ENCODE results near the gene SMIM36. TPM values are rescaled to one million over a fixed set of nuclear protein-coding genes. Genes with fewer than 3 reads are reported as not detected.

SMIM36 gene
- total RNA-seq, 1 donor from 2014 or later: not detected

DNA sequence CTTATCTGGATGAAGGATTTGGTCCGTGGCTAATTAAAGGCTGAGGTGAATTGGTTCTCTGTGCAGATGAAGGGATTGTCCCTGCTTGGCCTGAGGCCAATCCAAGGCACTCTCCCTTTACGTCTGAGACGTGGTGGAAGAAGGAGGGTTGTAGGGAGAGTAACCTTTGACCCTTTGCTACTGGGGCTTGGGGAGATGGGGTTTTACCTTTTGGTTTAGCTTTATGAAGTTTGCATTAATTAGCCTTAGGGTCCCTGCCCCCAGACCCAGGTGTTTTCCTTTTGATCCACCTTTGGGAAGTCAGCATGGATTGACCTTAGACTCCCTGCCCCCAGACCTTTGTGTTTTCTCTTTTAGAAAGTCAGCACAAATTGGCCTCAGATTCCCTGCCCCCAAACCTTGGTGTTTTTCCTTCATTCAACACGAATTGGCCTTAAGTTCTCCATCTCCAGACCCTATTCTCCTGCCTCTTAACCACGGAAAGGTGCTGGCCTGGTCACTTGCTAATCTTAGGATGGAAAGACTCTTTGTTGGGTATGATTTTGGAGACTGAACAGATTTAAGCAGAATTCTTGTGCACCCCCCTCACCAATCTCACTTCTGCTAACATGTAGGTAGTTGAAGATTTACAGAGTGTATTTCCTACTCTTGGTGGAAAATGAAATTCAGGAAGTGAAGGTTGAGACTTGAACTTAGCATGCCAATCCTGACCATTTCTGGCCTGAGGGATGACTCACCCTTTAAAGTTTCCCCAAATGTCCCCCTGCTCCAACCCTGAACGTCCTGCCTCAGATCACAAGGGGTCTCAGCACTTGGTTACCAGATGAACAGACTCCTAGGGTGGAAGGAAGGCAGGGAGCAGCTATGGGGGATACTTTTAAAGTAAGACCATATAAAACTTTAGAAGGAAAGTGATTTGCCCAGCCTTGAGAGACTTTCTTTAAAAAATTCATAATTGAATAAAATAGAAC lies 66.5 kb downstream of the SMIM36 start:
- peaks cover 34% of the 10 kb centered on the region for H3K4me1 Mint-ChIP-seq (ENCODE audit: unreplicated experiment)
- TF ChIP-seq CTCF (conservative IDR thresholded peaks at IDR 0.05): no peak

DNA sequence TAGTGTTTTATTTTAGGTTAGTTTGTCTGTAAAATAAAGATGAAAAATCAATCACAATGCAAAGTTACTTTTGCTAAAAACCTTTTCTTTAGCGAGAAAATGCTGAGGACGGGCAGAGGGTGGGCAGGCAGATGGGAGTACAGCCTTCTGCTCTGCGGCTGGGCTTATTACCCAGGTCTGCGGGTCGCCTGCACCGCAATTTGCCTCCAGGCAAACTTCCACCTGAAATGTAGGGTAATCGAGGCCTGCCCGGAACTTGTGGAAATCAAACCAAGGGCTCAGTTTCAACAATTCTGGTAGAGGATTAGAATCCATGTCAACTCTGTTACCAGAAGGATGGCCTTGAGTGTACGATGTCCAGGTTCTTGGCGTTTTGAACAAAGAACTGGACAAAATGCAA lies 67.3 kb downstream of the SMIM36 start:
- H3K27ac Mint-ChIP-seq: no peak overlapping the region

More for the DNA sequence above, 66.5 kb downstream of the SMIM36 start:
- no peaks in the 10 kb centered on the region for H3K9me3 Mint-ChIP-seq
- no peaks in the 10 kb centered on the region for H3K36me3 Mint-ChIP-seq
- peaks cover 5% of the 10 kb centered on the region for H3K27me3 Mint-ChIP-seq
- peak overlapping the region; percentile 36 for H3K4me3 Mint-ChIP-seq
- H3K27ac Mint-ChIP-seq: peak overlapping the region; percentile 21
- no peak for DNase-seq (ENCODE audit: extremely low spot score, unreplicated experiment)

GRCh38 chr17:55442953-55443683 lies 68.1 kb downstream of the SMIM36 start:
- no peak for DNase-seq (ENCODE audit: extremely low spot score, unreplicated experiment)
- Mint-ChIP-seq H3K27me3 (peaks cover 5% of the 10 kb centered on the region), H3K4me3 (no peak overlapping the region), H3K4me1 (ENCODE audit: unreplicated experiment) (peaks cover 28% of the 10 kb centered on the region), H3K36me3 (no peaks in the 10 kb centered on the region), H3K27ac (no peak overlapping the region), H3K9me3 (no peaks in the 10 kb centered on the region)
- no peak for TF ChIP-seq CTCF (conservative IDR thresholded peaks at IDR 0.05)

More for the DNA sequence above, 67.3 kb downstream of the SMIM36 start:
- Mint-ChIP-seq H3K36me3 (no peaks in the 10 kb centered on the region), H3K4me1 (ENCODE audit: unreplicated experiment) (peaks cover 33% of the 10 kb centered on the region), H3K27me3 (peaks cover 5% of the 10 kb centered on the region), H3K9me3 (no peaks in the 10 kb centered on the region), H3K4me3 (no peak overlapping the region)
- DNase-seq (ENCODE audit: extremely low spot score, unreplicated experiment): no peak
- no peak for TF ChIP-seq CTCF (conservative IDR thresholded peaks at IDR 0.05)

DNA sequence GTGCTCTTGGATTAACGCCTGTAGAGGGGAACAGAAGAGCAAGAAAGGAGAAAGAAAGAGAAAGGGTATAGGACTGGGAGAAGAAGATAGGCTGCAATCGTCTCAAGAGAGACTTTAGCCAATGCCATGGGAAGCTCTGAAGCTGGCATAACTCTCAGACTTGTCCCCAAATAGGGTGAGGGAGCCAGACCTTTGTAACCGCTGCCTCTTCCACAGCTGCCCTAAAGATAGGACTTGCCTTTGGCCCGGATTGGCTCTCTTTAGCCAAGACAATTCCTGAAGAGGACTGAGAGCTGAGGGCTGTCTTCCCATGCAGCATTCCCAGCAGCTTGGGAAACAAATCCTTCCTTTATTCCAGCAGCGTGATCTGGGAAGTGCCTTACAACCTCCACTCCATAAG lies 68.8 kb downstream of the SMIM36 start:
- H3K4me3 Mint-ChIP-seq: no peak overlapping the region
- DNase-seq (ENCODE audit: extremely low spot score, unreplicated experiment): no peak
- H3K4me1 Mint-ChIP-seq (ENCODE audit: unreplicated experiment): peaks cover 32% of the 10 kb centered on the region
- no peak for TF ChIP-seq CTCF (conservative IDR thresholded peaks at IDR 0.05)
- H3K27ac Mint-ChIP-seq: no peak overlapping the region
- H3K27me3 Mint-ChIP-seq: peaks cover 5% of the 10 kb centered on the region
- no peaks in the 10 kb centered on the region for H3K9me3 Mint-ChIP-seq
- H3K36me3 Mint-ChIP-seq: no peaks in the 10 kb centered on the region

GRCh38 chr17:55441544-55441943 lies 69.7 kb downstream of the SMIM36 start:
- DNase-seq (ENCODE audit: extremely low spot score, unreplicated experiment): no peak
- Mint-ChIP-seq H3K27ac (no peak overlapping the region), H3K4me1 (ENCODE audit: unreplicated experiment) (peaks cover 40% of the 10 kb centered on the region), H3K9me3 (no peaks in the 10 kb centered on the region), H3K27me3 (peaks cover 5% of the 10 kb centered on the region), H3K4me3 (no peak overlapping the region), H3K36me3 (no peaks in the 10 kb centered on the region)
- TF ChIP-seq CTCF (conservative IDR thresholded peaks at IDR 0.05): no peak
